Measurements from ENCODE around the gene RAD18. TPM values are rescaled to one million over a fixed set of nuclear protein-coding genes. Genes with fewer than 3 reads are reported as not detected.

The RAD18 gene
- polyA plus RNA-seq, 1 donor from 2014 or later, result 4.7 TPM

DNA sequence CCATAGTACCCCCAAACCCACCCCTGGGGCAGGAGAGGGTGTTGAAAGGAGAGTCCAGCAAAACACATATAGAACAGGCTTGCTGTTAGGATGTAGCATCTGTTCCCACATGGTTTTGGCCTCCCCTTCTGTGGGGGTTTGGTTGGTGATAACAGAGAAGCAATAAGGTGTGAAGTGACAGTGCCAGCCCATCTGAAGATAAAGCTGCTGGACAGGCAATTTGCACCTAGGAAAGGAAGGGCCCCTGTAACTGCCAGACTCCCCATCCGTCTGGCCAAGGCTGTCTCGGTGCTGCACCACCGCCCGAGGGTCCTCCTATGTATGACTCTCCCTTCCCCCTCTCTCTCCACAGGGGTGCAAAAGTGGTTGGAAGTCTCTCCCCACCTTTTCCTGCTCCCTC lies 99.4 kb downstream of the RAD18 start:
- no peaks in the 10 kb centered on the region for H3K9me3 ChIP-seq (ENCODE audit: low read length)
- H3K4me3 ChIP-seq (ENCODE audit: low read length), result no peak overlapping the region
- H3K9me2 ChIP-seq (ENCODE audit: insufficient read depth, low read length), result no peaks in the 10 kb centered on the region
- TF ChIP-seq POLR2AphosphoS5 (IDR thresholded peaks at IDR 0.05) (no peak), RAD21 (conservative IDR thresholded peaks at IDR 0.05) (no peak), EZH2 (IDR thresholded peaks at IDR 0.05; ENCODE audit: borderline replicate concordance, insufficient read depth, low read length, poor library complexity, severe bottlenecking) (no peak), EP300 (conservative IDR thresholded peaks at IDR 0.05; ENCODE audit: poor library complexity, severe bottlenecking) (no peak), TAF1 (IDR thresholded peaks at IDR 0.05; ENCODE audit: low read depth) (no peak), SMC3 (conservative IDR thresholded peaks at IDR 0.05; ENCODE audit: poor library complexity) (no peak), MXI1 (conservative IDR thresholded peaks at IDR 0.05; ENCODE audit: poor library complexity, severe bottlenecking) (no peak)
- TF ChIP-seq, protein P1, sequence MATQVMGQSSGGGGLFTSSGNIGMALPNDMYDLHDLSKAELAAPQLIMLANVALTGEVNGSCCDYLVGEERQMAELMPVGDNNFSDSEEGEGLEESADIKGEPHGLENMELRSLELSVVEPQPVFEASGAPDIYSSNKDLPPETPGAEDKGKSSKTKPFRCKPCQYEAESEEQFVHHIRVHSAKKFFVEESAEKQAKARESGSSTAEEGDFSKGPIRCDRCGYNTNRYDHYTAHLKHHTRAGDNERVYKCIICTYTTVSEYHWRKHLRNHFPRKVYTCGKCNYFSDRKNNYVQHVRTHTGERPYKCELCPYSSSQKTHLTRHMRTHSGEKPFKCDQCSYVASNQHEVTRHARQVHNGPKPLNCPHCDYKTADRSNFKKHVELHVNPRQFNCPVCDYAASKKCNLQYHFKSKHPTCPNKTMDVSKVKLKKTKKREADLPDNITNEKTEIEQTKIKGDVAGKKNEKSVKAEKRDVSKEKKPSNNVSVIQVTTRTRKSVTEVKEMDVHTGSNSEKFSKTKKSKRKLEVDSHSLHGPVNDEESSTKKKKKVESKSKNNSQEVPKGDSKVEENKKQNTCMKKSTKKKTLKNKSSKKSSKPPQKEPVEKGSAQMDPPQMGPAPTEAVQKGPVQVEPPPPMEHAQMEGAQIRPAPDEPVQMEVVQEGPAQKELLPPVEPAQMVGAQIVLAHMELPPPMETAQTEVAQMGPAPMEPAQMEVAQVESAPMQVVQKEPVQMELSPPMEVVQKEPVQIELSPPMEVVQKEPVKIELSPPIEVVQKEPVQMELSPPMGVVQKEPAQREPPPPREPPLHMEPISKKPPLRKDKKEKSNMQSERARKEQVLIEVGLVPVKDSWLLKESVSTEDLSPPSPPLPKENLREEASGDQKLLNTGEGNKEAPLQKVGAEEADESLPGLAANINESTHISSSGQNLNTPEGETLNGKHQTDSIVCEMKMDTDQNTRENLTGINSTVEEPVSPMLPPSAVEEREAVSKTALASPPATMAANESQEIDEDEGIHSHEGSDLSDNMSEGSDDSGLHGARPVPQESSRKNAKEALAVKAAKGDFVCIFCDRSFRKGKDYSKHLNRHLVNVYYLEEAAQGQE (IDR thresholded peaks at IDR 0.05; ENCODE audit: borderline replicate concordance), result no peak
- TF ChIP-seq, protein P2, sequence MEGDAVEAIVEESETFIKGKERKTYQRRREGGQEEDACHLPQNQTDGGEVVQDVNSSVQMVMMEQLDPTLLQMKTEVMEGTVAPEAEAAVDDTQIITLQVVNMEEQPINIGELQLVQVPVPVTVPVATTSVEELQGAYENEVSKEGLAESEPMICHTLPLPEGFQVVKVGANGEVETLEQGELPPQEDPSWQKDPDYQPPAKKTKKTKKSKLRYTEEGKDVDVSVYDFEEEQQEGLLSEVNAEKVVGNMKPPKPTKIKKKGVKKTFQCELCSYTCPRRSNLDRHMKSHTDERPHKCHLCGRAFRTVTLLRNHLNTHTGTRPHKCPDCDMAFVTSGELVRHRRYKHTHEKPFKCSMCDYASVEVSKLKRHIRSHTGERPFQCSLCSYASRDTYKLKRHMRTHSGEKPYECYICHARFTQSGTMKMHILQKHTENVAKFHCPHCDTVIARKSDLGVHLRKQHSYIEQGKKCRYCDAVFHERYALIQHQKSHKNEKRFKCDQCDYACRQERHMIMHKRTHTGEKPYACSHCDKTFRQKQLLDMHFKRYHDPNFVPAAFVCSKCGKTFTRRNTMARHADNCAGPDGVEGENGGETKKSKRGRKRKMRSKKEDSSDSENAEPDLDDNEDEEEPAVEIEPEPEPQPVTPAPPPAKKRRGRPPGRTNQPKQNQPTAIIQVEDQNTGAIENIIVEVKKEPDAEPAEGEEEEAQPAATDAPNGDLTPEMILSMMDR (IDR thresholded peaks at IDR 0.05; ENCODE audit: poor library complexity, severe bottlenecking), result no peak
- no peaks in the 10 kb centered on the region for H3K79me2 ChIP-seq (replicated peaks; ENCODE audit: insufficient read depth, low read length)
- H3K27me3 ChIP-seq (ENCODE audit: insufficient read depth, low read depth, low read length), result no peaks in the 10 kb centered on the region
- H3K27ac ChIP-seq (ENCODE audit: low read length), result no peak overlapping the region
- no peaks in the 10 kb centered on the region for H3F3A ChIP-seq (ENCODE audit: insufficient read depth, low read length, poor library complexity, severe bottlenecking)
- no peak overlapping the region for H3K9ac ChIP-seq (ENCODE audit: low read length)
- no peaks in the 10 kb centered on the region for H3K36me3 ChIP-seq (ENCODE audit: insufficient read depth, low read length)
- H3K4me2 ChIP-seq (ENCODE audit: low read length), result no peak overlapping the region
- H4K20me1 ChIP-seq (ENCODE audit: insufficient read depth), result no peaks in the 10 kb centered on the region
- H2AFZ ChIP-seq (ENCODE audit: low read depth, low read length), result no peak overlapping the region

DNA sequence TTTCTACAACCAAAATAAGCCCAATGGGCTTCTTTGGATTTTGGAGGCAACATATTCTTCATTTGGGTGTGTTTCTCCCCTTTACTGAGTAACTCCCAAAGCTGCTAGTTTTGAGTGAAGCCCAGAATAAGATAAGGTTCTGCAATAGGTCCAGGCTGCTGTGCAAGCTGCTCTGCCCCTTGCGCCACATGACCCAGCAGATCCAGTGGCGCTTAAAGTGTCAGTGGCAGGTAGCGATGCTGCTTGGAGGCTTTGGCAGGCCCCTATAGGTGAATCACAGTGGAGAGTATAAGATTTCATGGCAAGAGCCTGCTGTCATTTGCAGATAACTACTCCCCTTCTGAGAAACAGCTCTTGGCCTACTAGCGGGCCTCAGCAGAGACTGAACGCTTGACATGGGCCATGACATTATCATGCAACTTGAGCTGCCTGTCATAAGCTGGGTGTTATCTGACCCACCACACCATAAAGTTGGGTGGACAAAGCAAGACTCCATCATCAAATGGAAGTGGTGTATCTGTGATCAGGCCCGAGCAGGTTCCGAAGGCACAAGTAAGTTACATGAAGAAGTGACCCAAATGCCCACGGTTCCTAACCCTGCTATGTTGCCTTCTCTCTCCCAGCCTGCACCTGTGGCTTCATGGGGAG lies 105.4 kb downstream of the RAD18 start:
- H3K9me3 ChIP-seq (ENCODE audit: low read length), result no peaks in the 10 kb centered on the region
- no peaks in the 10 kb centered on the region for H3K9me2 ChIP-seq (ENCODE audit: insufficient read depth, low read length)
- no peak overlapping the region for H2AFZ ChIP-seq (ENCODE audit: low read depth, low read length)
- H4K20me1 ChIP-seq (ENCODE audit: insufficient read depth), result no peaks in the 10 kb centered on the region
- no peaks in the 10 kb centered on the region for H3K79me2 ChIP-seq (replicated peaks; ENCODE audit: insufficient read depth, low read length)
- H3K27ac ChIP-seq (ENCODE audit: low read length), result no peak overlapping the region
- no peak overlapping the region for H3K4me3 ChIP-seq (ENCODE audit: low read length)
- H3F3A ChIP-seq (ENCODE audit: insufficient read depth, low read length, poor library complexity, severe bottlenecking), result no peaks in the 10 kb centered on the region
- H3K4me2 ChIP-seq (ENCODE audit: low read length), result no peak overlapping the region
- H3K9ac ChIP-seq (ENCODE audit: low read length), result no peak overlapping the region
- no peaks in the 10 kb centered on the region for H3K27me3 ChIP-seq (ENCODE audit: insufficient read depth, low read depth, low read length)
- TF ChIP-seq TAF1 (IDR thresholded peaks at IDR 0.05; ENCODE audit: low read depth) (no peak), MXI1 (conservative IDR thresholded peaks at IDR 0.05; ENCODE audit: poor library complexity, severe bottlenecking) (no peak), RAD21 (conservative IDR thresholded peaks at IDR 0.05) (no peak), SMC3 (conservative IDR thresholded peaks at IDR 0.05; ENCODE audit: poor library complexity) (no peak), POLR2AphosphoS5 (IDR thresholded peaks at IDR 0.05) (no peak), EP300 (conservative IDR thresholded peaks at IDR 0.05; ENCODE audit: poor library complexity, severe bottlenecking) (no peak), EZH2 (IDR thresholded peaks at IDR 0.05; ENCODE audit: borderline replicate concordance, insufficient read depth, low read length, poor library complexity, severe bottlenecking) (no peak)
- TF ChIP-seq, protein P2 (IDR thresholded peaks at IDR 0.05; ENCODE audit: poor library complexity, severe bottlenecking), result no peak
- TF ChIP-seq, protein P1 (IDR thresholded peaks at IDR 0.05; ENCODE audit: borderline replicate concordance), result no peak
- H3K36me3 ChIP-seq (ENCODE audit: insufficient read depth, low read length), result no peaks in the 10 kb centered on the region
